K562 treated with DMSO at 1 percent for 24 hours (cell line): ENCODE measurements around the gene ADA. TPM values are rescaled to one million over a fixed set of nuclear protein-coding genes. Genes with fewer than 3 reads are reported as not detected.

Experiments
- total RNA-seq: library from RNA; unstranded; fragments of 300-600 nt; gene quantifications from 2 replicates; pipeline ENCODE4 v1.2.3, GENCODE V29; 2022; ENCODE audit warnings: low read depth; ENCODE audit not compliant: insufficient read depth

Gene ADA
- 4.1 and 5.2 TPM in 2 replicates for total RNA-seq

DNA sequence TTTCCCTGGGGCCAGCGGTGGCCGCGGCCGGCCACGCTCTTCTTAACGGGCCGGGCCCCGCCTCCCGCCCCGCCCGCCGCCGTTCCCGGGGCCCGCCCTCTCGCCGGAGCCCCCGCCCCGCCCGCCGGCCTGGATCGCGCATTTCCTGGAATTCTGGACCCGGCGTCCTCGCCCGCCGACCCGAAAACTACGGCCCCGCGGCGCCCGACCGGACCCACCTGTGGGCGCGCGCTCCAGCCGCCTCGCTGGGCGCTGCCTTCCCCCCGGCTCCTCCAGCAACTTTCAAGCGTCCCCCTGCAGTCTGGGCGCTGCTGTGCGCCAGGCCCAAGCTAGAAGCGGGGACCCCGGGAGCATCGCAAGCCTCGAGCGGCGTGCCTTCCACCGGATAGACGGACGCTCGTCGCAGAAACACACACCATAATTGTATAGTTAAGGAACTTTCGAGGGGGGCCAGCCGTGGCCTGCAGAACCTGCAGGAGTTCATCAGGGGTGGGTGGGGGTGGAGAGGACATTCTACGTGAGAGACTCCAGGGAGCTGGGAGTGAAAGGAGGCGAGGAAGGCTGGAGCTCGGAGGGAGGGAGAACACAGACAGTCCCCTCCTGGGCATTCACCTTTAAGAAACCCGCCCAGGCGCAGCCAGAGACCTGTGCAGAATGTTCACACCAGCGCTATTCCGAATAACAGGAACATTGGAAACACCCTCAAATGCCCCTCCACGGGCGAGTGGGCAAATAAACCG, at the start of gene ADA:
Gene ADA, minus strand, starts transcription at position 16 of the 740 bp plus-strand sequence. CDS start 92 bp downstream, outside the sequence.

DNA sequence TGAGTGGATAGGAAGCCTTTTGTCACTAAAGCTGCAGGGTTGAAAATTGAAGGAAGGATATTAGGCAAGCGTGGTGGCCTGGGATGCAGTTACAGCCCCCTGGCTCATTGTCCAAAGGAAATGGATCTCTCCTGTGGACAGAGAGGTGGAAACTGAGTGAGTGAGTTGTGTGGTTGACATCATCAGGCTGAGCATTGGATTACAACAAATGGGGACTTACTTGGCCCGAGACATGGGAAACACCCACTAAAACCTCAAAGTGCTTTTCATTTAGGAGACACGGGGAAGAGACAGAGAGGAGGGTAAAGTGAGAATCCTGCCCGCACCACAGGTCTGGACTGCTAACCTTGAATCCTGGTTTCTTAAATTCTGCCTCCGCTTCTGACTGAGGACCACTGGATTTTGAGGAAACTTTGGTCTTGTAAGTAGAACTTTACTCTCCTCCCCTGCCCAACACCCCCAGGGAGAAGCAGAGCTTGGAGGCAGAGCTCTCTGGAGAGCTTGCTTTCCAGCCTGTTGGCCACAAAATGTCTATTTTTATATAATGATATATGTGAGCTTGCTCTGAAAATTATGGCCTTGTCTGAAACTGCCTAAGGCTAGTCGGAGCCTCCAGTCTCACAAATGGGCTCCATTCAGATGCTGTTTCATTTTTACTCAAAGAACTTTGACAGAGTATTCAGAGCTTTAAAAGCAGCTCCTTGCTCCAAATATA, 69.0 kb downstream of the ADA start, which contains the start of gene PKIG:
Gene PKIG, plus strand, starts transcription at position 269 of the 715 bp plus-strand sequence. CDS start 31,978 bp downstream, outside the sequence.

Other genes with a start within 250 kb of the ADA start
- 3.1 and 4.8 TPM in 2 replicates for gene TTPAL, start 175.8 kb downstream of the ADA start, total RNA-seq
- gene SERINC3, start 129.6 kb downstream of the ADA start, total RNA-seq, result 50.1 and 60.4 TPM in 2 replicates
- gene PKIG, start 69.1 kb downstream of the ADA start, total RNA-seq, result 17.2 and 17.4 TPM in 2 replicates
- gene CCN5, start 63.7 kb upstream of the ADA start, total RNA-seq, result not detected in 2 replicates
- gene KCNK15, start 94.2 kb upstream of the ADA start, total RNA-seq, result 0.64 and 1.0 TPM in 2 replicates
- not detected in 2 replicates for gene RIMS4, start 158.8 kb upstream of the ADA start, total RNA-seq
- 87.3 and 99.6 TPM in 2 replicates for gene YWHAB, start 234.0 kb upstream of the ADA start, total RNA-seq